DOHH2 (cell line): Measurements from ENCODE around the gene SLC16A8.
"Not testable (repeated sequence)": the region's sequence is repeated elsewhere in the genome, so short reads cannot be mapped to it uniquely, and the experiment has no call there.

Source experiments
- EZH2phosphoT487 ChIP-seq: fragments of 200-600 bp; sonication (generic); IDR thresholded peaks from 2 replicates; pipeline ENCODE4 v1.6.1; 2017; ENCODE audit warnings: borderline replicate concordance, mild to moderate bottlenecking, antibody characterized with exemption, low read length, moderate library complexity, mixed read lengths
- TF ChIP-seq, protein P1 (sequence below): fragments of 200-600 bp; sonication (generic); IDR thresholded peaks from one replicate; pipeline ENCODE4 v1.5.1; 2014; ENCODE audit warnings: antibody characterized with exemption, mild to moderate bottlenecking, low read depth, low read length; ENCODE audit not compliant: poor library complexity, severe bottlenecking

DNA sequence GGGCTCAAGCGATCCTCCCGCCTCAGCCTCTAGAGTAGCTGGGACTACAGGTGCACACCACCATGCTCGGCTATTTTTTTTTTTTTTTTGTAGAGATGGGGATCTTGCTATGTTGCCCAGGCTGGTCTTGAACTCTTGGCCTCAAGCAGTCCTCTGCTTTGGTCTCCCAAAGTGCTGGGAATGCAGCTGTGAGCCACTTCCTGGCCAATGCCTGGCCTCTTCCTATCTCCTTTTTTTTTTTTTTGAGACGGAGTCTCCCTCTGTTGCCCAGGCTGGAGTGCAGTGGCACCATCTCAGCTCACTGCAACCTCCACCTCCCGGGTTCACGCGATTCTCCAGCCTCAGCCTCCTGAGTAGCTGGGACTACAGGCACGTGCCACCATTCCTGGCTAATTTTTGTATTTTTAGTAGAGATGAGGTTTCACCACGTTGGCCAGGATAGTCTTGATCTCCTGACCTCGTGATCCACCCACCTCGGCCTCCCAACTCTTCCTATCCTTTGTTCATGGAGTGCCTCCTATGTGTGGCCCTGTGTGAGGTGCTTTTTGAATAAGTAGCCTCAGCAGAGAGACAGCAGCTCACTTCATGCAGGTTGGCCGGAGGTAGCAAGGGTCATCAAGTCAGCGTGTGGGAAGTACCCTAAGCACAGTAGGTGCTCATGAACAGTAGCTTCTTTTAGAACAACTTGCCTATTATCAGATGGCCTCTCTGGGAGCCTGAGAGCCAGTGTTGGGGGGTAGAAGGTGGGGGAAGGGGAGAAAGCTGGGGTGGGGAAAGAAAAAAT is 46.4 kb downstream of the SLC16A8 start:
- TF ChIP-seq, protein P1, sequence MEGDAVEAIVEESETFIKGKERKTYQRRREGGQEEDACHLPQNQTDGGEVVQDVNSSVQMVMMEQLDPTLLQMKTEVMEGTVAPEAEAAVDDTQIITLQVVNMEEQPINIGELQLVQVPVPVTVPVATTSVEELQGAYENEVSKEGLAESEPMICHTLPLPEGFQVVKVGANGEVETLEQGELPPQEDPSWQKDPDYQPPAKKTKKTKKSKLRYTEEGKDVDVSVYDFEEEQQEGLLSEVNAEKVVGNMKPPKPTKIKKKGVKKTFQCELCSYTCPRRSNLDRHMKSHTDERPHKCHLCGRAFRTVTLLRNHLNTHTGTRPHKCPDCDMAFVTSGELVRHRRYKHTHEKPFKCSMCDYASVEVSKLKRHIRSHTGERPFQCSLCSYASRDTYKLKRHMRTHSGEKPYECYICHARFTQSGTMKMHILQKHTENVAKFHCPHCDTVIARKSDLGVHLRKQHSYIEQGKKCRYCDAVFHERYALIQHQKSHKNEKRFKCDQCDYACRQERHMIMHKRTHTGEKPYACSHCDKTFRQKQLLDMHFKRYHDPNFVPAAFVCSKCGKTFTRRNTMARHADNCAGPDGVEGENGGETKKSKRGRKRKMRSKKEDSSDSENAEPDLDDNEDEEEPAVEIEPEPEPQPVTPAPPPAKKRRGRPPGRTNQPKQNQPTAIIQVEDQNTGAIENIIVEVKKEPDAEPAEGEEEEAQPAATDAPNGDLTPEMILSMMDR = not testable (repeated sequence)
- TF ChIP-seq EZH2phosphoT487 = not testable (repeated sequence)
